Parietal lobe (tissue), 2 donors: Measurements from ENCODE around the gene HOXB7. TPM values are rescaled to one million over a fixed set of nuclear protein-coding genes. Genes with fewer than 3 reads are reported as not detected.

Experiments
- small RNA-seq: library from RNA; depleted of rRNA; stranded (forward); fragments of <200 nt; gene quantifications from one replicate; pipeline ENCODE3, GENCODE V24; 2014; ENCODE audit warnings: low replicate concordance
- total RNA-seq: library from RNA; depleted of rRNA; stranded (reverse); fragments of >200 nt; gene quantifications from one replicate; pipeline ENCODE4 v1.2.3, GENCODE V29; 2014

HOXB7 gene
- total RNA-seq = not detected

DNA sequence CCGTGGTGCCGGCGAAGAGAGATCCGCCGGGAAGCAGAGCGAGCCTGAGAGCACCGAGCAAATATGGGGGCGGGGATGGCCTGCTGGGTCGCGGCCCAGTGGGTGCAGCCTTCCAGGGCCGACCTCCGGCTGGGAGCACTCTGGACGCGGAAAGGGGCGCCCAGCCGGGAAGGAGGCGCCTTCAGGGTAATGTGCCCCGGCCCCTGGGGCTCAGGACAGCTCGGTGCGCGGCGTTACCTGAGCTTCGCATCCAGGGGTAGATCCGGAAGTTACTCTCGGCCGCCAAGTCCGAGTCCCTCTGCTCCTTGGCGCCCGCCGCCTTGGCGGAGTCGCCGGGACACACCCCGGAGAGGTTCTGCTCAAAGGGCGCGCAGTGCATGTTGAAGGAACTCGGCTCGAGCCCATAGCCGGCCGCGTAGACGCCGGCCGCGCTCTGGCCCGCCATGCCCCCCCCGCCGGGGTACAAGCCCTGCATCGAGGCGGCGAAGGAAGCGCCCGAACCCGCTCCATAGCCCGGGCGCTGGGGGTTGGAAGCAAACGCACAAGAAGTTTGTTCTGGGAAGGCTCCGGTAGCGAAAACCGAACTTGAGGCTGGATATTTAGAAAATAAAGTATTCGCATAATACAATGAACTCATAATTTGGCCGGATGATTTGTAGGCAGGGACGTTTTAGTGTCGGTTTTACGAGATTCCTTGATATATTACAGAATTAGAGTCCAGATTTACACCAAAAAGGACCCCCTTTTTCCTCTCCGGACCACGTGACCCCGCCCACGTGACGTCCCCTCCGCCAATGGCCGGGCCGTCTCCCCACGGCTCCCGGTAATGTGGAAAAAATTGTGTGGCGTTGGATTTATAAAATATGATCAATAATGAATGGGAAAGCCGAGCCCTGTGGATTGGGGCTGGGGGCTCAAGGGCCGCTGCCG lies at the start of gene HOXB7:
Gene HOXB7 (minus strand): TSS at position 736 of the 930 bp plus-strand sequence. CDS start 99 bp downstream, at position 637.

DNA sequence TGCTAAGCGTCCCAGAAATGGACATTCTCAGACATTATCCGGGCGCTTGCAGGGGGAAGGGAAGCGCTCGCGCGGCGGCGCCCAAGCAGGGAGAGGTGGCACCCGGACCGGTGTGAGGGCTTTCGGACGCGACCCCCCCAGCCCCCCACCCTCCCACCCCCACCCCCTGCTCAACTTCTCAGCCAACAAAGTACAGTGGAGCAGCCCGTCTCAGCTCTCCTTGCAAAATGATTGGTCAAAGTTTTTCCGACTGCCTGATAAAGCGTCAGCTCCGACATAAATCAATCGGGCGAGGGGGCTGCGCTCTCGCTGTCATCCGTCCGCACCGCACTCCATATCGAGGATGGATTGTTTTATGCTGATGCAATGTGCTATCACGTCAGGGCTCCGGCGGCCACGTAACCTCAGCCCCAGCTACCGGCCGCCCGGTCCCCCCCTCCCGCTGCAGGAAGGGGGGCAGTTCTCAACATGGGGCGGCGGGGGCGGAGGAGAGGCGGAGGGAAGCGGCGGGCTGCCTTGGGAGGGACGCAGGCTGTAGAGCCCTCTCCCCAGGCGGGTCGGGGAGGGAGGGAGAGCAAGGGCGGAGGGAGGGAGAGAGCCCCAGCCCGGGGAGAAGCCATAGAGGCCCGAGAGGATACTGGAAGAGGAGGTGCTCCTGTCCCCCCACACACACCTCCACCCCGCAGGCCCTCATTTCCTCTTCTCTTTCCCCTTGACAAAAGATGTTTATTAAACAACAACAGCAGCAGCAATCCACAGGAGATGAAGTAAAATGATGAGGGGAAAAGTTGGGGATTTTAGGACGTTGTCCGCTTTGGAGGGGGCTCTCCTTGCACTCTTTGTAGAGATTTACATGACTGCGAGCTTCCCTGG lies 15.7 kb upstream of the HOXB7 start, which contains the start of gene HOXB9:
Gene HOXB9 (minus strand): TSS at position 114 of the 873 bp plus-strand sequence. CDS start 89 bp downstream, at position 25.

DNA sequence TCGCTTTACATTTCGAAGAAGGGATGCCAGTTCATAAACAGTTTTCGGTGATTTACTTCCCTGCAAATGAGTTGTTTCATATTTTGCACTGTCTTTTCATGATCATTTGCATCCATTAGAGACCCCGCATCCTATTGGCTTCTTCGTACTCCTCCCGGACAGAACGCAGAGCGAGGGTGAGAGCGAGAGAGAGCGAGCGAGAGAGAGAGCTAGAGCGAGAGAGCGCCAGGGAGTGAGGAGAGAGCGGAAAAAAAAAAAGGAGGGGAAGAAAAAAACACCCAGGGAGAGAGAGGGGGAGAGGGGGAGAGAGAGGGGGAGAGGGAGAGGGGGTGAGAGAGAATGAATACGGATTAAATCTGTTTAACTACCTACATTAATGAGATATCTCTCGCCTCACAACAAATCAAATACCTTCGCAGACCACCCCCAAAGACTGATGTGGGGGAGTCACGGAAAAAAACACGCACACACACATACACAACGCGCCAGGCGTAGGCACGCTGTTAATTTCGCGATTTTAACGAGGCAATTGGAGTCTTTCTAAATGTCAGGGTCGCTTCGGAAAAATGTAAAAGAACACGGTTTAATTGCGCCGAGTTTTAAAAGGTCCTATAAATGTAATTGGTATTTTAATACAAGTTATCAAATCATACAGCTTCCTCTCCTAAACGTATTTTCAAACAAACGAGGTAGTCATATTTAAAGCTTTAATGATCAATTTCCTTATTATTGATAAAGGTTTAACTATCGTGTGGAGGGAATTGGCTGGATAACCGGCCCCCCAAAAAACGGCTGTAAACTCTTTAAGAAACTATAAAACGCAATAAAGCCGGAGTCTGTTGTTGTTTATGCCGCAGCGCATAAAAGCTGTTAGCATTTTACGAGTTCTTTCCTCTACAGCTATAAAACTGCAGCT lies 4.5 kb upstream of the HOXB7 start, which contains the start of gene HOXB8:
Gene HOXB8 (minus strand): TSS at position 246 of the 916 bp plus-strand sequence. CDS start 588 bp downstream, outside the sequence.

DNA sequence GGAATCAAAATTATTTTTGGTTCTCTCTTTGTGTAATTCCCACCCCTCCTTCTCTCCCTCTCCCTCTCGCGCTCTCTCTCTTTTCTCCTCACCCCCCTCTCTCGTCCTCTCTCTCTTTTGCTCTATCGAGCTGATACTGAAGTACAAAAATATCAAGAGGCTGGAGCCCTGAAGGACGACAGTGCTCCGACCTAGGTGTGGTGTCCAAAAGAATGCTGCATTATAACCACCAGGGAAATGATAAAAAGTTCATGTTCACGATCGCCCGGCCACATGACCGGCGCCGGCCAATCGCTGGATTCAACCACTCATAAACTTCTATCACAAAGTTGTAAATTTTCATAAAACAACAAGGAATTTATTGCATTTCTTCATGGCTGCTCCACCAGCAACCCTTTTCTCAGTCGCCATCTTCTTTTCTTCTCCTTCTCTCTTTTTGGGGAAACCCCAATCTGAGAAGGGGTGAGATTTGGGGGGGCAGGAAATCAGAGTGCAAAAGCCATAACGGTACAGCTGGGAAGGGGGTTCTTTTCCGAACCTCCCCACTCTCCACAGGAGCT lies 6.0 kb downstream of the HOXB7 start, which contains the start of gene HOXB6:
Gene HOXB6 (minus strand): TSS at position 217 of the 560 bp plus-strand sequence. CDS start 6,836 bp downstream, outside the sequence.

DNA sequence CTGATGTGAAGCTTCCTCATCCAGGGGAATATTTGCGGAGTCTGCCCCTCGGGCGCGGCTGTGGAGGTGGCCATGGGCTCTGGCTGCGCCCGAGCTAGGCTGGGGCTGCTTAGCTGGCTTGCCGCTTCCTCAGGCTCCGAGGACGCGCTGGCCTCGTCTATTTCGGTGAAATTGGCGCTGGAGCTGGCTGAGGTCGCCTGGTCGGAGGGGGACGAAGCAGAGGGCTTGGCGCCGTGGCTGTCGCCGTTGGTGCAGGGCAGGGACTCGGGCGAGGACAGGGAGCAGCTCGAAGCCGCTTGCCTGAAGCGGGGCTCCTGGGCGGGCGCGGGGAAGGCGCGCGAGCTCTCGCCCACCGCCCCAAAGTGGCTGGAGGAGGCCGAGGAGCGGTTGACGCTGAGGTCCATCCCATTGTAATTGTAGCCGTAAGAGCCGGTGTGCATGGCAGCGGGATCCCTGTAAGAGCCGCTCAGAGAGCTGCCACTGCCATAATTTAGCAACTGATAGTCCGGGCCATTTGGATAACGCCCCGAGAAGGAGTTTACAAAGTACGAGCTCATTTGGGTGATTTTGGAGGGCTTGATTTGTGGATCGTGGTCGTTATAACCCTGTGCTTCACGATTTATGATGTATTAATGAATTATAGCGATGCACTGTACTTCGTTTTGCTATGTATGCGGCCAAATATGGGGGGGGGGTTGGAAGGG lies 17.5 kb downstream of the HOXB7 start, which contains the start of gene HOXB5:
Gene HOXB5 (minus strand): TSS at position 654 of the 704 bp plus-strand sequence. CDS start 97 bp downstream, at position 557.

DNA sequence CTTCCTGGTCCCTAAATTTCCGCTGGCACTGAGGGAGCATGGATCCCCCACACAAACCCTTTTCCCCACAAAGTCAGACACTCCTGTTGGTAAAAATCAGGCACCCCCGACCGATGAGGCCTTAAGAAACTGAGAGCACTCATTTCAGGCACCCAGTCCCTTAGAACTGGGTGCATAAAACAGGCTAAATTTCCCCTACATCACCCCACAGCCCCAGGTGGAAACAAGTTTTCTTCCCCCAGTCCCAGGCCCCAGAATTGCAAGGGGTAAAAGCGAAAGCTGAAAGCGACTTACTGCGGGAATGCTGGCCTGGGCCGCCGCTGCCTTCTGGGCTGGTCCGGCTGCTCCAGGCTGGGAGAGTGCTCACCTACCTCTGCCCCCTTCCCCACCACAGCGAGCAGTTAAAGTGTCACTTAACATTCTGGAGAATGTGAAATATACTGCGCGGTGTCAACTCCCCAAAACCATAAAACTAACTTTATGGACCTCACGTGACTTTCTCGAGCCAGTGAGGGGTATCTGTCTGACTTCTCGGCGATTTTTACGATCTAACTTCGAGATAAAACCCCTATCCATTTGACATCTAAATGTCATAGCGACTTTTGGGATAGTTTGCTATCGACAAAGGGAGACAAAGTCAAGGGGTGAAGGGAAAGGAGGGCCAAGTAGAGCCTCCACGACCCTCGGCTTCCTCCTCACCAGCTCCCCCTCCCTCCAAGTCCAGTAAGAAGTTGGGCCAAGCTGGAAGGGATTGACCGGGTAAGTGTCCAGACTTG lies 20.8 kb downstream of the HOXB7 start, which contains the start of gene HOXB3:
Gene HOXB3 (minus strand): TSS at position 411 of the 776 bp plus-strand sequence. CDS start 37,767 bp downstream, outside the sequence.

DNA sequence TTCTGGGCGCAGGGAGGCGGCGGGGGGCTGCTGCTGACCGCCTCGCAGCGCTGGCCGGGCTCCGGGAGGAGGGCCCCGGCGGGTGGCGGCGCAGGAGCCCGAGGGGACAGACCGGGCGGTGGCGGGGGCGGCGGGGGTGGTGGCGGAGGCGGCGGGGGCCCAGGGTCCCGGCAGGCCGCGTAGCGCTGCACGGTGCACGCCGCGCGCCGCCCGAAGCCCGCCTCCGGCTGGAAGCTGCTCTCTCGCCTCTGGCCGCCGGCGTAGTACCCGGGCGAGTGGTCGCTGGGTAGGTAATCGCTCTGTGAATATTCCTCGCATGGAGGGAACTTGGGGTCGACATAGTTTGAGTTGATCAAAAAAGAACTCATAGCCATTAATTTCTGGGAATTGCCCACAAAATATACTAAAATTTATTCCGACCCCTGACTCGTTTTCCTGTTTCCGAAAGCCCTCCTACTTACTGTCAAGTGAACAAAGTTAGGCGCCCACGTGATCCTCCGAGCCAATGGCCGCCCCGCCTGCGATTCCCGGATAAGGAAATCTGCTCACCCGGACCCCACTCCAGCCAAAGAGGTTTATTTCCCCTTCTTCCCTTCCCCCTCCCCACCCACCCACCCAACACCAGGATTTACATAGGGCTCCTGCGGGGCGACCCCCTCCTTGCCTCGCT lies 32.7 kb downstream of the HOXB7 start, which contains the start of gene HOXB4:
Gene HOXB4 (minus strand): TSS at position 405 of the 670 bp plus-strand sequence. CDS start 31 bp downstream, at position 374.

Small RNA genes lying within 50 kb of the gene (small RNA-seq; reads per million reads assigned to genes)
- gene MIR196A1 = not detected

Other genes with a start within 250 kb of the HOXB7 start
- 0.31 TPM for gene SKAP1, start 180.8 kb downstream of the HOXB7 start, total RNA-seq
- gene HOXB1, start 80.0 kb downstream of the HOXB7 start, total RNA-seq = not detected
- not detected for gene HOXB2, start 65.9 kb downstream of the HOXB7 start, total RNA-seq
- gene HOXB4, start 32.7 kb downstream of the HOXB7 start, total RNA-seq = not detected
- not detected for gene HOXB3, start 20.8 kb downstream of the HOXB7 start, total RNA-seq
- gene HOXB5, start 17.2 kb downstream of the HOXB7 start, total RNA-seq = not detected
- gene HOXB6, start 6.0 kb downstream of the HOXB7 start, total RNA-seq = not detected
- gene HOXB8, start 4.3 kb upstream of the HOXB7 start, total RNA-seq = not detected
- gene HOXB9, start 15.3 kb upstream of the HOXB7 start, total RNA-seq = not detected
- not detected for gene PRAC1, start 111.5 kb upstream of the HOXB7 start, total RNA-seq
- not detected for gene PRAC2, start 112.2 kb upstream of the HOXB7 start, total RNA-seq
- not detected for gene HOXB13, start 117.7 kb upstream of the HOXB7 start, total RNA-seq
- not detected for gene TTLL6, start 206.2 kb upstream of the HOXB7 start, total RNA-seq
- gene CALCOCO2, start 220.0 kb upstream of the HOXB7 start, total RNA-seq = 38.5 TPM